ENCODE data around the gene SPARCL1.
"Not testable (repeated sequence)": the region's sequence is repeated elsewhere in the genome, so short reads cannot be mapped to it uniquely, and the experiment has no call there.

The SPARCL1 gene

DNA sequence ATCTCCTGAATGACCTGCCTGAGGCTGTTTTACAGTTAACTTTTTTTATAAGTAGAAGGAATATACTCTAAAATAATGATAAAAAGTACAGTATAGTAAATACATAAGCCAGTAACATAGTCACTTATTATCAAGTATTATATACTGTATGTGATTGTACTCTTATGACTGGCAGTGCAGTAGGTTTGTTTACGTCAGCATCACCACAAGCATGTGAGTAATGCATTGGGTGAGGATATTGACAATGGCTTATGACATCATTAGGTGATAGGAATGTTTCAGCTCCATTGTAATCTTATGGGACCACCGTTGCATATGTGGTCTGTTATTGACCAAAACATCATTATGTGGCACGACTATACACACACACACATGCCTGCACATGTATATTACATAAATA is 86.3 kb downstream of the SPARCL1 start:
- no peak overlapping the region for H3K27ac ChIP-seq
- TF ChIP-seq ZFX (IDR thresholded peaks at IDR 0.05; ENCODE audit: borderline replicate concordance) = no peak
- TF ChIP-seq, protein P1, sequence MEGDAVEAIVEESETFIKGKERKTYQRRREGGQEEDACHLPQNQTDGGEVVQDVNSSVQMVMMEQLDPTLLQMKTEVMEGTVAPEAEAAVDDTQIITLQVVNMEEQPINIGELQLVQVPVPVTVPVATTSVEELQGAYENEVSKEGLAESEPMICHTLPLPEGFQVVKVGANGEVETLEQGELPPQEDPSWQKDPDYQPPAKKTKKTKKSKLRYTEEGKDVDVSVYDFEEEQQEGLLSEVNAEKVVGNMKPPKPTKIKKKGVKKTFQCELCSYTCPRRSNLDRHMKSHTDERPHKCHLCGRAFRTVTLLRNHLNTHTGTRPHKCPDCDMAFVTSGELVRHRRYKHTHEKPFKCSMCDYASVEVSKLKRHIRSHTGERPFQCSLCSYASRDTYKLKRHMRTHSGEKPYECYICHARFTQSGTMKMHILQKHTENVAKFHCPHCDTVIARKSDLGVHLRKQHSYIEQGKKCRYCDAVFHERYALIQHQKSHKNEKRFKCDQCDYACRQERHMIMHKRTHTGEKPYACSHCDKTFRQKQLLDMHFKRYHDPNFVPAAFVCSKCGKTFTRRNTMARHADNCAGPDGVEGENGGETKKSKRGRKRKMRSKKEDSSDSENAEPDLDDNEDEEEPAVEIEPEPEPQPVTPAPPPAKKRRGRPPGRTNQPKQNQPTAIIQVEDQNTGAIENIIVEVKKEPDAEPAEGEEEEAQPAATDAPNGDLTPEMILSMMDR (IDR thresholded peaks at IDR 0.05) = no peak

DNA sequence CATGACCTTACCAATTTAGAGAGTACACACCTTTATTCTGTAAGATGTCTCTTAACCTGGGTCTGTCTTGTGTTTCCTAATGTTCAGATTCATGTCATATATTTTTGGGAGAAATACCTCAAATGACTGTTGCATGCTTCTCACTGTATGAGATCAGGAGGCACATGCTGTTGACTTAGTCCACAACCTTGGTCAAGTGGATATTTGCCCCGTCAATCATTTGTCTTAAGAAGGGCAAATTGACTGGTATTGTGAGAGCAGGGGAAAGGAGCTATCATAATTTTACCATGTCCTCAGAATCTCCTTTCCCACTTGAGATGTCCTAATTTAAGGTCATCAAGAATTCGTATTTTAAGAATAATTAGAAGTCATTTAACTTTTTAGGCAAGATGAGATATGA is 95.8 kb downstream of the SPARCL1 start:
- H3K27ac ChIP-seq = no peak overlapping the region
- no peak for TF ChIP-seq ZFX (IDR thresholded peaks at IDR 0.05; ENCODE audit: borderline replicate concordance)
- TF ChIP-seq, protein P1 (IDR thresholded peaks at IDR 0.05) = no peak

DNA sequence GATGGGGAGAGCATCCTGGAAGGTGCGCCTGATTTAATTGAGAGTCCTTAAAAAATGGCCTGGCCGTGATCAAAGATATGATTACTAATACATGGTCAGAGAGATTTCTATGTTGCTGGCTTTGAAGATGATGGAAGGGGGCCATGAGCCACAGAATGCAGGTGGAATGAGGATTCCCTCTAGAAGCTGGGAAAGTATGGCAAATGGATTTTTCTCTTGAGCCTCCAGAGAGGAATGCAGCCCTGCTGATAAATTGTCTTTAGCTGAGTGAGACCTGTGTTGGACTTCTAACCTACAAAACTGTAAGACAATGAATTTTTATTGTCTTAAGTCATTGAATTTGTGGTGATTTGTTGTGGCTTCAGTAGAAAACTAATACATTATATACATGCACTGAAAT is 99.1 kb downstream of the SPARCL1 start:
- TF ChIP-seq, protein P1 (IDR thresholded peaks at IDR 0.05) = no peak
- no peak for TF ChIP-seq ZFX (IDR thresholded peaks at IDR 0.05; ENCODE audit: borderline replicate concordance)
- no peak overlapping the region for H3K27ac ChIP-seq

DNA sequence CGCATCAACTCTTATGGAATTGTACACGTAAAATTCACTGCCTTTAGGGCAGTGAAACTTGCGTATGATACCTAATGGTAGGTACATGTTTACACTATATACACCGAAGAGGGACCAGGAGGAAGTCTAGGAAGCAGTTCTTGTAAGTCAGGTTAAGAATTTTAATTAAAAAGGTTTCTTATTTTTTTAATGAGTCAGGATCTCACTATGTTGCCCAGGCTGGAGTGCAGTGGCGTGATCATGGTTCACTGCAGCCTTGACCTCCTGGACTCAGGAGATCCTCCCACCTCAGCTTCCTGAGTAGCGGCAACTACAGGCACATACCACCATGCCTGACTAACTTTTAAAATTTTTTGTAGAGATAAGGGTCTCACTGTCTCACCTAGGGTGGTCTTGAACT is 100.2 kb downstream of the SPARCL1 start:
- no peak for TF ChIP-seq ZFX (IDR thresholded peaks at IDR 0.05; ENCODE audit: borderline replicate concordance)
- TF ChIP-seq, protein P1 (IDR thresholded peaks at IDR 0.05) = no peak
- H3K27ac ChIP-seq = no peak overlapping the region

DNA sequence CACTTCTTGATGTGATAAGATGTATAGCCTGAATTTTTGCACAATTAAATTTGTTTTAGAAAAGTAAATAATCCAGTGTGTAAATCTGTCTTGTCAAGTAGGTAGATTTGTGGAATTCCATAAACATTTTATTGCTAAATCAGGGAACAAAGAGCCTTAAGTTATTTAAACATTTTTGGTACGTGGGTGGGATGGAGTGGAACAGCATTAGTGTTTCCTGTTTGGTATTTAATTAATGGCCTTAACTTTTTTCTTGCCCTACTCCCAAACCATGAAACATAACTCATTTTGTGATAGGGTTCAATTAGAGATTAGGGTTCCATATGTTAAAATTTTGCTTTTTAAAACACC is 101.7 kb downstream of the SPARCL1 start:
- no peak overlapping the region for H3K27ac ChIP-seq

DNA sequence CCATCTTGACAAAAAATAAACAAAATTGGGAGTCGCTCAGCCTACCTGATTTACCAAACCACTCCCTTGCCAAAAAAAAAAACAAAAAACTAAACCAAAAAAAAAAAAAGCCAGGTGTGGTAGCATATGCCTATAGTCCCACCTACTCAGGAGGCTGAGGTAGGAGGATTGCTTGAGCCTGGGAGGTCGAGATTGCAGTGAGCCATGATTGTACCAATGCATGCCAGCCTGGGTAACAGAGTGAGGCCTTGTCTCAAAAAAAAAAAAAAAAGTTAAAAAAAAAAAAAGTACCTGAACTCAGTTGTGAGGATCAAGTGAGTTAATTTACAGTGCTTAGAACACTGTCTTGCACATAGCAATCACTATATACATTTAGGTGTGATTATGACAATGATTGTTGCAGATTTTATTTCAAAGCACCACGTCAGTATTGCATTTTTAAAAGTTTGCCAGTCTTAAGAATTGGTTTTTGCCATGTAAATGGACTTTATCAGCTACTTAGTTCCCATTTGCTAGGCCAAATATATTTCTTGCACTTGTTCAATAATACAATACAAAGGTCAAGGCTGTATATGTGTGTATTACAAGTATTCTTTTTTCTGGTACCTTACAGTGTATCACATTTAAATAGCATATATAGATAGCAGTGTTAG is 102.2 kb downstream of the SPARCL1 start:
- H3K27ac ChIP-seq = no peak overlapping the region
- no peak for TF ChIP-seq ZFX (IDR thresholded peaks at IDR 0.05; ENCODE audit: borderline replicate concordance)
- TF ChIP-seq, protein P1 (IDR thresholded peaks at IDR 0.05) = no peak

More for the DNA sequence above, 101.7 kb downstream of the SPARCL1 start:
- TF ChIP-seq, protein P1 (IDR thresholded peaks at IDR 0.05) = no peak
- no peak for TF ChIP-seq ZFX (IDR thresholded peaks at IDR 0.05; ENCODE audit: borderline replicate concordance)

DNA sequence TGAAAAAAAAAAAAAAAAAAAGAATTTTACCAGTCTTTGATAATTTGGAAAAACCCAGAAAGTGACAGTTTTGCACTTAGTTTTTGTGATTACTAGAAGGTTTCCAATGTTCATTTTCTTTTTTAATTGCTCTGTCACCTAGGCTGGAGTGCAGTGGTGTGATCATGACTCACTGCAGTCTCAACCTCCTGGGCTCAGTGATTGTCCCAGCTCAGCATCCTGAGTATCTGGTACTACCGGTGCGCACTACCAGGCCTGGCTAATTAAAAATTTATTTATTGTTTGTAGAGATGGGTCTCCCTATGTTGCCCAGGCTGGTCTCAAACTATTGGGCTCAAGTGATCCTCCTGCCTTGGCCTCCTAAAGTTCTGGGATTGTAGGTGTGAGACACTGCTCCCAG is 103.5 kb downstream of the SPARCL1 start:
- no peak overlapping the region for H3K27ac ChIP-seq
- TF ChIP-seq ZFX (IDR thresholded peaks at IDR 0.05; ENCODE audit: borderline replicate concordance) = no peak
- TF ChIP-seq, protein P1 (IDR thresholded peaks at IDR 0.05) = no peak

DNA sequence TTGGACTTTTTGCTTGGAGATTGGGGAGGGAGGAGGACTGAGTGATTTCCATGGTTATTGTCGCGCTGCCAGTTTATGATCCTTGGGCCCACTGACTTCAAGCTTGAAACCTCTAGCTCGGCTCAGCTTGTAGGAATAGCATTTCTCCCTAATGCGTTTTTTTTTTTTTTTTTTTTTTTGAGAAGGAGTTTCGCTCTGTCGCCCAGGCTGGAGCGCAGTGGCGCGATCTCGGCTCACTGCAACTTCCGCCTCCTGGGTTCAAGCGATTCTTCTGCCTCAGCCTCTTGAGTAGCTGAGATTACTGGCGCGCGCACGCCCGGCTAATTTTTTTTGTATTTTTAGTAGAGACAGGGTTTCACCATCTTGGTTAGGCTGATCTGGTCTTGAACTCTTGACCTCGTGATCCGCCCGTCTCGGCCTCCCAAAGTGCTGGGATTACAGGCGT is 105.1 kb downstream of the SPARCL1 start:
- not testable (repeated sequence) for H3K27ac ChIP-seq

Data from 22Rv1 (cell line).